ENCODE results near the gene DOLPP1. TPM values are rescaled to one million over a fixed set of nuclear protein-coding genes. Genes with fewer than 3 reads are reported as not detected.

DOLPP1 gene
- total and polyA plus RNA-seq, 2 experiments from 2014 or later, result 11.6 to 12.8 TPM

DNA sequence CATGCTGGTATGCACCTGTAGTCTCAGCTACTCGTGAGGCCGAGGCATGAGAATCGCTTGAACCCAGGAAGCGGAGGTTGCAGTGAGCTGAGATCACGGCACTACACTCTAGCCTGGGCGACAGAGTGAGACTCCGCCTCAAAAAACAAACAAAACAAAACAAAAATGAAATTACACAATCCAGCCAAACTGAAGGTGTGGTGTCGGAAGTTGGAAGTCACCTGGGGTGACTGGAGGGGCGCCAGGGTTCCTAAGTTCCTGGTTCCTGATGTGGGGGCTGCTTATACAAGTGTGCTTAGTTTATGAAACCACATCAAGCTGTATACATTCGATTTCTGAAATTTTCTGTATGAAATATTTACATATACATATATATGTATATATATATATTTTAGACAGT is 3.7 kb upstream of the DOLPP1 start:
- Histone ChIP-seq H3K27me3 (replicated peaks; ENCODE audit: insufficient read depth) (no peaks in the 10 kb centered on the region), H2AFZ (no peak overlapping the region), H3K79me2 (ENCODE audit: insufficient read depth) (peaks cover 8% of the 10 kb centered on the region), H3K9me3 (ENCODE audit: low read depth) (no peaks in the 10 kb centered on the region), H3K4me2 (ENCODE audit: unreplicated experiment) (no peak overlapping the region), H3K4me3 (no peak overlapping the region), H4K20me1 (ENCODE audit: insufficient read depth) (no peaks in the 10 kb centered on the region), H3K27ac (no peak overlapping the region), H3K36me3 (ENCODE audit: low read depth) (no peaks in the 10 kb centered on the region), H3K4me1 (ENCODE audit: insufficient read depth) (0 out of 2 replicates have a peak, but pooled peaks cover 12% of the 10 kb centered on the region), H3K9ac (no peak overlapping the region), H3F3A (ENCODE audit: insufficient read depth) (no peaks in the 10 kb centered on the region), H3K9me2 (ENCODE audit: insufficient read depth) (no peaks in the 10 kb centered on the region)
- DNase-seq, result no peak
- WGBS, 2 experiments (ENCODE audit: low coverage in 1 of 2, low lambda C conversion rate in 2 of 2, missing lambda C conversion rate in 2 of 2), result 82 to 87% methylated on average over 10 of the region's 10 CpGs
- in situ Hi-C loops (cut with MboI), result no loop called here
- TF ChIP-seq EZH2 (IDR thresholded peaks at IDR 0.05; ENCODE audit: insufficient read depth, poor library complexity, severe bottlenecking), result no peak
- TF ChIP-seq EZH2phosphoT487 (IDR thresholded peaks at IDR 0.05; ENCODE audit: insufficient read depth, low read depth), result no peak

GRCh38 chr9:129078691-129079503 is 2.0 kb upstream of the DOLPP1 start:
- Histone ChIP-seq H3K4me3 (no peak overlapping the region), H3K9me2 (ENCODE audit: insufficient read depth) (no peaks in the 10 kb centered on the region), H3F3A (ENCODE audit: insufficient read depth) (no peaks in the 10 kb centered on the region), H4K20me1 (ENCODE audit: insufficient read depth) (no peaks in the 10 kb centered on the region), H3K4me2 (ENCODE audit: unreplicated experiment) (no peak overlapping the region), H3K27me3 (replicated peaks; ENCODE audit: insufficient read depth) (no peaks in the 10 kb centered on the region), H3K9me3 (ENCODE audit: low read depth) (no peaks in the 10 kb centered on the region), H3K27ac (no peak overlapping the region), H3K79me2 (ENCODE audit: insufficient read depth) (peaks cover 14% of the 10 kb centered on the region), H3K4me1 (ENCODE audit: insufficient read depth) (0 out of 2 replicates have a peak, but pooled peaks cover 12% of the 10 kb centered on the region), H3K9ac (no peak overlapping the region), H3K36me3 (ENCODE audit: low read depth) (no peaks in the 10 kb centered on the region), H2AFZ (no peak overlapping the region)
- in situ Hi-C loops (cut with MboI), result no loop called here
- DNase-seq, result no peak
- 77 to 79% methylated on average over 18 of the region's 18 CpGs for WGBS, 2 experiments (ENCODE audit: low coverage in 1 of 2, low lambda C conversion rate in 2 of 2, missing lambda C conversion rate in 2 of 2)
- TF ChIP-seq EZH2phosphoT487 (IDR thresholded peaks at IDR 0.05; ENCODE audit: insufficient read depth, low read depth), result no peak
- TF ChIP-seq EZH2 (IDR thresholded peaks at IDR 0.05; ENCODE audit: insufficient read depth, poor library complexity, severe bottlenecking), result no peak

DNA sequence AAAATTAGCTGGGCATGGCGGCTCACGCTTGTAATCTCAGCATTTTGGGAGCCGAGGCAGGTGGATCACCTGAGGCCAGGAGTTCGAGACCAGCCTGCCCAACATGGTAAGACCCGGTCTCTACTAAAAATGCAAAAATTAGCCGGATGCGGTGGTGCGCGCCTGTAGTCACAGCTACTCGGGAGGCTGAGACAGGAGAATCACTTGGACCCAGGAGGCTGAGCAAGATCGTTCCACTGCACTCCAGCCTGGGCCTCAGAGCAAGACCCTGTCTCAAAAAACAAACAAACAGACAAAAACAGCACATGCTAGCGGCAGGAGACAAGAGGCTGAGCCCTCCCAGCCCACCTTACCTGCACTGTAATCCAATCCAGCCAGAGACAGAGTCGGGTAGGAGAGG is 1.1 kb upstream of the DOLPP1 start:
- peak overlapping the region; percentile 90 for H3K4me2 ChIP-seq (ENCODE audit: unreplicated experiment)
- no peaks in the 10 kb centered on the region for H3K9me2 ChIP-seq (ENCODE audit: insufficient read depth)
- H3K36me3 ChIP-seq (ENCODE audit: low read depth), result no peaks in the 10 kb centered on the region
- no peak overlapping the region for H3K27ac ChIP-seq
- H3K9ac ChIP-seq, result no peak overlapping the region
- no peaks in the 10 kb centered on the region for H3F3A ChIP-seq (ENCODE audit: insufficient read depth)
- H3K4me3 ChIP-seq, result peak overlapping the region; percentile 83; the same call in 1 of the 2 replicates
- WGBS, 2 experiments (ENCODE audit: low coverage in 1 of 2, low lambda C conversion rate in 2 of 2, missing lambda C conversion rate in 2 of 2), result 79 to 81% methylated on average over 13 of the region's 13 CpGs
- in situ Hi-C loops (cut with MboI), result no loop called here
- no peaks in the 10 kb centered on the region for H3K9me3 ChIP-seq (ENCODE audit: low read depth)
- H3K4me1 ChIP-seq (ENCODE audit: insufficient read depth), result 0 out of 2 replicates have a peak, but pooled peaks cover 12% of the 10 kb centered on the region
- TF ChIP-seq EZH2phosphoT487 (IDR thresholded peaks at IDR 0.05; ENCODE audit: insufficient read depth, low read depth), result no peak
- no peak for TF ChIP-seq EZH2 (IDR thresholded peaks at IDR 0.05; ENCODE audit: insufficient read depth, poor library complexity, severe bottlenecking)
- H2AFZ ChIP-seq, result peak overlapping the region; percentile 92
- no peak for DNase-seq
- no peaks in the 10 kb centered on the region for H4K20me1 ChIP-seq (ENCODE audit: insufficient read depth)
- peaks cover 14% of the 10 kb centered on the region for H3K79me2 ChIP-seq (ENCODE audit: insufficient read depth)
- no peaks in the 10 kb centered on the region for H3K27me3 ChIP-seq (replicated peaks; ENCODE audit: insufficient read depth)

DNA sequence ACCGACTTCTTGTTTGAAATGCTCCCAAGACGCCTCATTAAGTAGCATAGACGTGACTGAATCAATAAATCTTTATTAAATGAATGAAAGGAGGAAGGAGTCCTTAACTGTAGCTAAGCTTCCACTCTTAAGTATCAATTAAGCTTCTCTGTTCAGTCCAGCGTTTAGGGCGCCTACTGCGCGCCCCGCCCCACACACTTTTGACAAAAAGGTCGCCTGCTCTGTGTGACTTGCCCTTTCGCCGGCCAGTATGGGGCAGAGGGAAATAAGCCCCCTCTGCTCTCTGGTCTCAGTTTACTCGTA is 662 bp upstream of the DOLPP1 start:
- TF ChIP-seq EZH2 (IDR thresholded peaks at IDR 0.05; ENCODE audit: insufficient read depth, poor library complexity, severe bottlenecking) (no peak), EZH2phosphoT487 (IDR thresholded peaks at IDR 0.05; ENCODE audit: insufficient read depth, low read depth) (no peak)
- Histone ChIP-seq H2AFZ (peak overlapping the region; percentile 92), H3K4me2 (ENCODE audit: unreplicated experiment) (peak overlapping the region; percentile 90), H3K36me3 (ENCODE audit: low read depth) (no peaks in the 10 kb centered on the region), H3K9ac (peak overlapping the region; percentile 55), H3F3A (ENCODE audit: insufficient read depth) (no peaks in the 10 kb centered on the region), H3K27me3 (replicated peaks; ENCODE audit: insufficient read depth) (no peaks in the 10 kb centered on the region), H3K4me1 (ENCODE audit: insufficient read depth) (0 out of 2 replicates have a peak, but pooled peaks cover 12% of the 10 kb centered on the region), H3K27ac (no peak overlapping the region), H3K79me2 (ENCODE audit: insufficient read depth) (peaks cover 14% of the 10 kb centered on the region), H4K20me1 (ENCODE audit: insufficient read depth) (no peaks in the 10 kb centered on the region), H3K9me3 (ENCODE audit: low read depth) (no peaks in the 10 kb centered on the region), H3K9me2 (ENCODE audit: insufficient read depth) (no peaks in the 10 kb centered on the region), H3K4me3 (peak overlapping the region; percentile 83)
- no peak for DNase-seq
- 3 to 5% methylated on average over 12 of the region's 12 CpGs for WGBS, 2 experiments (ENCODE audit: low coverage in 1 of 2, low lambda C conversion rate in 2 of 2, missing lambda C conversion rate in 2 of 2)
- in situ Hi-C loops (cut with MboI), result no loop called here

All from GM23248 (cell line).